SJCRH30 (cell line): Measurements from ENCODE around the gene GABARAP. TPM values are rescaled to one million over a fixed set of nuclear protein-coding genes. Genes with fewer than 3 reads are reported as not detected.
"Not testable (repeated sequence)": the region's sequence is repeated elsewhere in the genome, so short reads cannot be mapped to it uniquely, and the experiment has no call there.

Experiments
- DNase-seq, 2 experiments: peaks; one replicate each; pipeline ENCODE4 v3.0.0-alpha.2; 2015 to 2020
- H3K27ac ChIP-seq: fragments of 250-450 bp; sonication (Bioruptor Pico); 2 replicates; pipeline ENCODE4 v1.5.1; 2020; ENCODE audit warnings: mild to moderate bottlenecking, moderate library complexity
- H3K27me3 ChIP-seq: fragments of 250-450 bp; sonication (Bioruptor Pico); 2 replicates; pipeline ENCODE4 v1.5.1; 2020; ENCODE audit warnings: mild to moderate bottlenecking, moderate library complexity
- H3K36me3 ChIP-seq: fragments of 250-450 bp; sonication (Bioruptor Pico); 2 replicates; pipeline ENCODE4 v1.5.1; 2020; ENCODE audit warnings: mild to moderate bottlenecking, moderate library complexity
- H3K4me1 ChIP-seq: fragments of 250-450 bp; sonication (Bioruptor Pico); 2 replicates; pipeline ENCODE4 v1.5.1; 2020; ENCODE audit warnings: mild to moderate bottlenecking, moderate library complexity
- H3K4me3 ChIP-seq: fragments of 250-450 bp; sonication (Bioruptor Pico); 2 replicates; pipeline ENCODE4 v1.5.1; 2020; ENCODE audit warnings: mild to moderate bottlenecking, moderate library complexity
- H3K9me3 ChIP-seq: fragments of 250-450 bp; sonication (Bioruptor Pico); replicated peaks from 2 replicates; pipeline ENCODE4 v1.5.1; 2020; ENCODE audit warnings: mild to moderate bottlenecking, moderate library complexity
- total RNA-seq: library from RNA; depleted of rRNA; stranded (reverse); fragments of >200 nt; shearing (Covaris generic); gene quantifications from 2 replicates; pipeline ENCODE4 v1.2.3, GENCODE V29; 2014

GABARAP gene
- total RNA-seq, 1 experiment from 2014 or later, result 141 TPM

GRCh38 chr17:7252176-7253043, 10.2 kb upstream of the GABARAP start, which contains the start of gene ELP5:
Gene ELP5, plus strand, starts transcription at chr17:7252215. Its CDS starts 336 bp downstream, at chr17:7252551.
- Histone ChIP-seq H3K4me1 (0 out of 2 replicates have a peak, but pooled peaks cover 3% of the 10 kb centered on the region), H3K27me3 (no peaks in the 10 kb centered on the region), H3K4me3 (peak within 1 kb of the TSS; percentile 99), H3K36me3 (no peaks in the 10 kb centered on the region), H3K27ac (peak within 1 kb of the TSS; percentile 93), H3K9me3 (no peaks in the 10 kb centered on the region)
- DNase-seq, result peak; percentile 89 to 90

GRCh38 chr17:7251661-7252175, 9.5 kb upstream of the GABARAP start, which contains the start of gene CTDNEP1:
Gene CTDNEP1, minus strand, starts transcription at chr17:7251734. Its CDS starts 438 bp downstream, at chr17:7251296.
- Histone ChIP-seq H3K9me3 (no peaks in the 10 kb centered on the region), H3K4me3 (peak within 1 kb of the TSS; percentile 99), H3K36me3 (no peaks in the 10 kb centered on the region), H3K4me1 (0 out of 2 replicates have a peak, but pooled peaks cover 3% of the 10 kb centered on the region), H3K27me3 (no peaks in the 10 kb centered on the region), H3K27ac (peak within 1 kb of the TSS; percentile 93)
- peak; percentile 97 to 98 for DNase-seq

- Histone ChIP-seq H3K27me3 (no peaks in the 10 kb centered on the region), H3K4me3 (peak overlapping the region; percentile 99), H3K27ac (peak overlapping the region; percentile 36; the same call in 1 of the 2 replicates), H3K36me3 (no peaks in the 10 kb centered on the region), H3K4me1 (0 out of 2 replicates have a peak, but pooled peaks cover 3% of the 10 kb centered on the region), H3K9me3 (no peaks in the 10 kb centered on the region)
- DNase-seq, result no peak
Measured at GRCh38 chr17:7250695-7251627, 8.7 kb upstream of the GABARAP start.

GRCh38 chr17:7249830-7250229, 7.6 kb upstream of the GABARAP start:
- H3K9me3 ChIP-seq, result no peaks in the 10 kb centered on the region
- DNase-seq, result no peak
- H3K4me1 ChIP-seq, result 0 out of 2 replicates have a peak, but pooled peaks cover 3% of the 10 kb centered on the region
- no peak overlapping the region for H3K27ac ChIP-seq
- no peaks in the 10 kb centered on the region for H3K36me3 ChIP-seq
- H3K4me3 ChIP-seq, result no peak overlapping the region
- H3K27me3 ChIP-seq, result no peaks in the 10 kb centered on the region

- no peak for DNase-seq
- peaks cover 2% of the 10 kb centered on the region; the same call in 1 of the 2 replicates for H3K36me3 ChIP-seq
- 0 out of 2 replicates have a peak, but pooled peaks cover 3% of the 10 kb centered on the region for H3K4me1 ChIP-seq
- H3K27me3 ChIP-seq, result no peaks in the 10 kb centered on the region
- H3K9me3 ChIP-seq, result no peaks in the 10 kb centered on the region
- H3K27ac ChIP-seq, result no peak overlapping the region
- H3K4me3 ChIP-seq, result no peak overlapping the region
Measured at GRCh38 chr17:7249214-7249613, 7.0 kb upstream of the GABARAP start.

GRCh38 chr17:7248796-7249195, 6.5 kb upstream of the GABARAP start:
- no peaks in the 10 kb centered on the region for H3K9me3 ChIP-seq
- no peak overlapping the region for H3K27ac ChIP-seq
- H3K27me3 ChIP-seq, result no peaks in the 10 kb centered on the region
- DNase-seq, result no peak
- 0 out of 2 replicates have a peak, but pooled peaks cover 3% of the 10 kb centered on the region for H3K4me1 ChIP-seq
- H3K4me3 ChIP-seq, result no peak overlapping the region
- H3K36me3 ChIP-seq, result peaks cover 6% of the 10 kb centered on the region; the same call in 1 of the 2 replicates

GRCh38 chr17:7246779-7247178, 4.5 kb upstream of the GABARAP start:
- no peak for DNase-seq
- H3K27me3 ChIP-seq, result no peaks in the 10 kb centered on the region
- H3K27ac ChIP-seq, result no peak overlapping the region
- H3K9me3 ChIP-seq, result no peaks in the 10 kb centered on the region
- peaks cover 6% of the 10 kb centered on the region; the same call in 1 of the 2 replicates for H3K36me3 ChIP-seq
- 0 out of 2 replicates have a peak, but pooled peaks cover 3% of the 10 kb centered on the region for H3K4me1 ChIP-seq
- no peak overlapping the region for H3K4me3 ChIP-seq

GRCh38 chr17:7243838-7244237, 1.6 kb upstream of the GABARAP start:
- DNase-seq, H3K27me3 ChIP-seq, H3K27ac ChIP-seq, H3K4me1 ChIP-seq, H3K4me3 ChIP-seq, H3K36me3 ChIP-seq, H3K9me3 ChIP-seq: not testable (repeated sequence)

GRCh38 chr17:7243453-7243729, 1.1 kb upstream of the GABARAP start:
- Histone ChIP-seq H3K4me1 (0 out of 2 replicates have a peak, but pooled peaks cover 4% of the 10 kb centered on the region), H3K4me3 (peak overlapping the region; percentile 84), H3K9me3 (no peaks in the 10 kb centered on the region), H3K27ac (peak overlapping the region; percentile 79), H3K27me3 (no peaks in the 10 kb centered on the region), H3K36me3 (peaks cover 6% of the 10 kb centered on the region; the same call in 1 of the 2 replicates)
- no peak for DNase-seq

- Histone ChIP-seq H3K36me3 (peaks cover 6% of the 10 kb centered on the region; the same call in 1 of the 2 replicates), H3K27ac (peak overlapping the region; percentile 79), H3K9me3 (no peaks in the 10 kb centered on the region), H3K4me3 (peak overlapping the region; percentile 84), H3K4me1 (0 out of 2 replicates have a peak, but pooled peaks cover 4% of the 10 kb centered on the region), H3K27me3 (no peaks in the 10 kb centered on the region)
- peak; percentile 91 to 92 for DNase-seq
Measured at GRCh38 chr17:7242717-7243452, 636 bp upstream of the GABARAP start.

GRCh38 chr17:7241090-7241733, 1.0 kb downstream of the GABARAP start:
- H3K36me3 ChIP-seq, result peaks cover 8% of the 10 kb centered on the region; the same call in 1 of the 2 replicates

GRCh38 chr17:7240375-7240774, 1.9 kb downstream of the GABARAP start:
- Histone ChIP-seq H3K4me1 (0 out of 2 replicates have a peak, but pooled peaks cover 4% of the 10 kb centered on the region), H3K27ac (no peak overlapping the region), H3K36me3 (peaks cover 13% of the 10 kb centered on the region; the same call in 1 of the 2 replicates), H3K9me3 (no peaks in the 10 kb centered on the region), H3K4me3 (peak overlapping the region; percentile 18; the same call in 1 of the 2 replicates), H3K27me3 (no peaks in the 10 kb centered on the region)
- no peak for DNase-seq

More at GRCh38 chr17:7241090-7241733, 1.0 kb downstream of the GABARAP start:
- no peaks in the 10 kb centered on the region for H3K9me3 ChIP-seq
- peak overlapping the region; percentile 79; the same call in 1 of the 2 replicates for H3K27ac ChIP-seq
- H3K4me1 ChIP-seq, result 0 out of 2 replicates have a peak, but pooled peaks cover 4% of the 10 kb centered on the region
- H3K27me3 ChIP-seq, result no peaks in the 10 kb centered on the region
- peak overlapping the region; percentile 84 for H3K4me3 ChIP-seq
- DNase-seq, result no peak
